ENCODE results near the gene AP1M2.

AP1M2 gene

DNA sequence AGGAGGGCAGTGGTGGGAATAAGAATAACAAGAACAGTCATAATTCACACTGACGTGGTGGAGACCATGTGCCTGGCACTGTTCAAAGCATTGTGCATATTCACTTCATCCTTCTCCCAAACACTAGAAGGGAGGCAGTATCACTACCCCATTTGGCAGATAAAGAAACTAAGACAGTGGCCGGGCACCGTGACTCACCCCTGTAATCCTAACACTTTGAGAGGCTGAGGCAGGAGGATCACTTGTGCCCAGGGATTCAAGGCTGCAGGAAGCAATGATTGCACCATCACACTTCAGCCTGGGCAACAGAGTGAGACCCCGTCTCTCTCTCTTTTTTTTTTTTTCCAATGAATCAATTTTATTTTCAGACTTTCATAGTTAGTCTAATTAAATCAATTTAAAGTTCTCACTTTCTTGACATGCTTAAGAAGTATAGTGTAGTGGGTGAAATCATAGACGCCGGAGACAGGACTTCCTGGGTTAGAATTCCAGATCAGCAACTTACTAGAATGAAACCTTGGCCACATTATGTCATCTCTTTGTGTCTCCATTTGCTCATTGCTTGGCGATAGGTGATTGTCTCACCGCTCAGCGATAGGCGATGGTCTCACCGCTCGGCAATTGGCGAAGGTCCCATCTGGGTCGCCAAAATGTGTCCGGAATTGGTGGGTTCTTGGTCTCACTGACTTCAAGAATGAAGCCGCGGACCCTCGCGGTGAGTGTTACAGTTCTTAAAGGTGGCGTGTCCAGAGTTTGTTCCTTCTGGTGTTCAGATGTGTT, 48.7 kb downstream of the AP1M2 start:
- Histone ChIP-seq H3K27me3 (ENCODE audit: insufficient read depth, low read length) (no peaks in the 10 kb centered on the region), H3K9me3 (ENCODE audit: low read length) (no peaks in the 10 kb centered on the region), H3F3A (ENCODE audit: insufficient read depth, low read length) (no peaks in the 10 kb centered on the region), H4K20me1 (ENCODE audit: insufficient read depth, low read length) (no peaks in the 10 kb centered on the region), H3K4me2 (ENCODE audit: low read length) (no peak overlapping the region), H3K9ac (ENCODE audit: low read length) (no peak overlapping the region), H2AFZ (ENCODE audit: low read length) (no peak overlapping the region), H3K4me1 (ENCODE audit: insufficient read depth, low read length, severe bottlenecking) (peaks cover 3% of the 10 kb centered on the region), H3K27ac (ENCODE audit: low read depth, low read length, poor library complexity, severe bottlenecking) (no peak overlapping the region), H3K79me2 (ENCODE audit: insufficient read depth, low read length) (no peaks in the 10 kb centered on the region), H3K36me3 (ENCODE audit: insufficient read depth, low read length) (no peaks in the 10 kb centered on the region), H3K9me2 (ENCODE audit: low read depth, low read length) (no peaks in the 10 kb centered on the region), H3K4me3 (ENCODE audit: low read depth, low read length, poor library complexity, severe bottlenecking) (no peak overlapping the region)
- TF ChIP-seq, protein P1, sequence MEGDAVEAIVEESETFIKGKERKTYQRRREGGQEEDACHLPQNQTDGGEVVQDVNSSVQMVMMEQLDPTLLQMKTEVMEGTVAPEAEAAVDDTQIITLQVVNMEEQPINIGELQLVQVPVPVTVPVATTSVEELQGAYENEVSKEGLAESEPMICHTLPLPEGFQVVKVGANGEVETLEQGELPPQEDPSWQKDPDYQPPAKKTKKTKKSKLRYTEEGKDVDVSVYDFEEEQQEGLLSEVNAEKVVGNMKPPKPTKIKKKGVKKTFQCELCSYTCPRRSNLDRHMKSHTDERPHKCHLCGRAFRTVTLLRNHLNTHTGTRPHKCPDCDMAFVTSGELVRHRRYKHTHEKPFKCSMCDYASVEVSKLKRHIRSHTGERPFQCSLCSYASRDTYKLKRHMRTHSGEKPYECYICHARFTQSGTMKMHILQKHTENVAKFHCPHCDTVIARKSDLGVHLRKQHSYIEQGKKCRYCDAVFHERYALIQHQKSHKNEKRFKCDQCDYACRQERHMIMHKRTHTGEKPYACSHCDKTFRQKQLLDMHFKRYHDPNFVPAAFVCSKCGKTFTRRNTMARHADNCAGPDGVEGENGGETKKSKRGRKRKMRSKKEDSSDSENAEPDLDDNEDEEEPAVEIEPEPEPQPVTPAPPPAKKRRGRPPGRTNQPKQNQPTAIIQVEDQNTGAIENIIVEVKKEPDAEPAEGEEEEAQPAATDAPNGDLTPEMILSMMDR (IDR thresholded peaks at IDR 0.05; ENCODE audit: low read length) = no peak
- no peak for TF ChIP-seq EZH2 (IDR thresholded peaks at IDR 0.05; ENCODE audit: borderline replicate concordance, low read length)

DNA sequence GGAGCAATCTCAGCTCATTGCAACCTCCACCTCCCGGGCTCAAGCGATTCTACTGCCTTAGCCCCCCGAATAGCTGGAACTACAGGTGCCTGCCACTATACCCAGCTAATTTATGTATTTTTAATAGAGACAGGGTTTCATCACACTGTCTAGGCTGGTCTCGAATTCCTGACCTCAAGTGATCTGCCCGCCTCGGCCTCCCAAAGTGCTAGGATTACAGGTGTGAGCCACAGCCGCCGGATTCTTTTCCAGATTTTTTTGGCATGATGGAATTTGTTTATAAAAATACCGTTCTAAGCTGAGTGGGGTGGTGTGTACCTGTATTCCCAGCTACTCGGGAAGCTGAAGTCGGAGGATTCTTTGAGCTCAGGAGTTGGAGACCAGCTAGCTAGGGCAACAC, 49.4 kb downstream of the AP1M2 start:
- no peak overlapping the region for H2AFZ ChIP-seq (ENCODE audit: low read length)
- H3K36me3 ChIP-seq (ENCODE audit: insufficient read depth, low read length) = no peaks in the 10 kb centered on the region
- no peaks in the 10 kb centered on the region for H3K9me3 ChIP-seq (ENCODE audit: low read length)
- no peaks in the 10 kb centered on the region for H4K20me1 ChIP-seq (ENCODE audit: insufficient read depth, low read length)
- H3K4me2 ChIP-seq (ENCODE audit: low read length) = no peak overlapping the region
- no peaks in the 10 kb centered on the region for H3K27me3 ChIP-seq (ENCODE audit: insufficient read depth, low read length)
- H3K9me2 ChIP-seq (ENCODE audit: low read depth, low read length) = no peaks in the 10 kb centered on the region
- H3K4me1 ChIP-seq (ENCODE audit: insufficient read depth, low read length, severe bottlenecking) = no peaks in the 10 kb centered on the region
- H3K79me2 ChIP-seq (ENCODE audit: insufficient read depth, low read length) = no peaks in the 10 kb centered on the region
- no peak overlapping the region for H3K27ac ChIP-seq (ENCODE audit: low read depth, low read length, poor library complexity, severe bottlenecking)
- no peak overlapping the region for H3K4me3 ChIP-seq (ENCODE audit: low read depth, low read length, poor library complexity, severe bottlenecking)
- H3F3A ChIP-seq (ENCODE audit: insufficient read depth, low read length) = no peaks in the 10 kb centered on the region
- no peak overlapping the region for H3K9ac ChIP-seq (ENCODE audit: low read length)
- no peak for TF ChIP-seq EZH2 (IDR thresholded peaks at IDR 0.05; ENCODE audit: borderline replicate concordance, low read length)
- TF ChIP-seq, protein P1 (IDR thresholded peaks at IDR 0.05; ENCODE audit: low read length) = no peak

DNA sequence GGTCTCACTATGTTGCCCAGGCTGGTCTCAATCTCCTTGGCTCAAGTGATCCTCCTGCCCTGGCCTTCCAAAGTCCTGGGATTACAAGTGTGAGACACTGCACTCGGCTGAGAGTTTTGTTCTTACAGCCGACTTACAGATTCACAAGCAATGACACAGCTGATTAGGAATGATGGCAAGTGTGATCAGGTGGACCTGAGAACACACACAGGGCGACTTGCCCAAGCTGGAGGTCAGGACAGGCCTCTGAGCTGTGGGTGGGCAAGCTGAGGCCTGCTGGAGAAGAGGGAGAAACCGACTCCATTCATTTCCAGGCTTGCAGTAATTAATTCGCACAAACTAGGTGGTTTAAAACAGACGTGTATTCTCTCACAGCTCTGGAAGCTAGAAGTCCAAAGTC, 51.5 kb downstream of the AP1M2 start:
- TF ChIP-seq, protein P1 (IDR thresholded peaks at IDR 0.05; ENCODE audit: low read length) = no peak
- no peak for TF ChIP-seq EZH2 (IDR thresholded peaks at IDR 0.05; ENCODE audit: borderline replicate concordance, low read length)
- no peaks in the 10 kb centered on the region for H3K79me2 ChIP-seq (ENCODE audit: insufficient read depth, low read length)
- no peaks in the 10 kb centered on the region for H4K20me1 ChIP-seq (ENCODE audit: insufficient read depth, low read length)
- H3F3A ChIP-seq (ENCODE audit: insufficient read depth, low read length) = no peaks in the 10 kb centered on the region
- no peaks in the 10 kb centered on the region for H3K4me1 ChIP-seq (ENCODE audit: insufficient read depth, low read length, severe bottlenecking)
- no peaks in the 10 kb centered on the region for H3K36me3 ChIP-seq (ENCODE audit: insufficient read depth, low read length)
- no peak overlapping the region for H3K27ac ChIP-seq (ENCODE audit: low read depth, low read length, poor library complexity, severe bottlenecking)
- H3K4me3 ChIP-seq (ENCODE audit: low read depth, low read length, poor library complexity, severe bottlenecking) = no peak overlapping the region
- no peaks in the 10 kb centered on the region for H3K27me3 ChIP-seq (ENCODE audit: insufficient read depth, low read length)
- H3K9me2 ChIP-seq (ENCODE audit: low read depth, low read length) = no peaks in the 10 kb centered on the region
- H3K9ac ChIP-seq (ENCODE audit: low read length) = no peak overlapping the region
- H2AFZ ChIP-seq (ENCODE audit: low read length) = no peak overlapping the region
- no peak overlapping the region for H3K4me2 ChIP-seq (ENCODE audit: low read length)
- H3K9me3 ChIP-seq (ENCODE audit: low read length) = no peaks in the 10 kb centered on the region

All from OCI-LY1 (cell line).